PC-3 (cell line): ENCODE measurements around the gene CDK19. TPM values are rescaled to one million over a fixed set of nuclear protein-coding genes. Genes with fewer than 3 reads are reported as not detected.

Experiments
- ATAC-seq: fragments of 200-7000 bp; cut with Tn5 transposase; 2 replicates; pipeline ENCODE4 v1.9.1; 2020; ENCODE audit warnings: mild to moderate bottlenecking, moderate library complexity
- BruUV-seq: library from RNA; stranded (reverse); fragments of 400-500 nt; replicated peaks from 2 replicates; lab custom pipeline; 2021; lab: Mats Ljungman, UMichigan
- CTCF ChIA-PET: fragments of 300-600 bp; sonication (Branson Sonifier 250); formaldehyde crosslinking; loops from one replicate; lab custom pipeline; 2022; ENCODE audit warnings: antibody characterized with exemption; lab: Charles Lee
- POLR2A ChIA-PET: fragments of 300-600 bp; sonication (Branson Sonifier 250); formaldehyde crosslinking; loops from one replicate; lab custom pipeline; 2022; ENCODE audit warnings: antibody characterized with exemption; ENCODE audit not compliant: unreplicated experiment; lab: Charles Lee
- DNase-seq: peaks from one replicate; pipeline ENCODE4 v3.0.0-alpha.2; 2015
- H2AFZ ChIP-seq: fragments of 300-600 bp; sonication (generic); 2 replicates; pipeline ENCODE4 v1.6.0; 2016; ENCODE audit warnings: antibody characterized with exemption, low read length
- H3F3A ChIP-seq: fragments of 300-600 bp; sonication (generic); one replicate; pipeline ENCODE4 v1.6.0; 2017; ENCODE audit warnings: antibody characterized with exemption, low read length, control low read depth, mild to moderate bottlenecking; ENCODE audit not compliant: unreplicated experiment
- H3K27ac ChIP-seq: fragments of 300-600 bp; sonication (generic); 2 replicates; pipeline ENCODE4 v1.5.1; 2016; ENCODE audit warnings: mild to moderate bottlenecking, low read length
- H3K27me3 ChIP-seq: fragments of 300-600 bp; sonication (generic); 2 replicates; pipeline ENCODE4 v1.6.1; 2016; ENCODE audit warnings: low read length, mixed read lengths
- H3K36me3 ChIP-seq: fragments of 300-600 bp; sonication (generic); 2 replicates; pipeline ENCODE4 v1.6.1; 2016; ENCODE audit warnings: low read depth, mixed run types, low read length, mixed read lengths
- H3K4me1 ChIP-seq: fragments of 300-600 bp; sonication (generic); 2 replicates; pipeline ENCODE4 v1.5.1; 2016; ENCODE audit warnings: low read length; ENCODE audit not compliant: insufficient read depth
- H3K4me2 ChIP-seq: fragments of 300-600 bp; sonication (generic); 2 replicates; pipeline ENCODE4 v1.6.0; 2016; ENCODE audit warnings: low read length
- H3K4me3 ChIP-seq: fragments of 300-600 bp; sonication (generic); 2 replicates; pipeline ENCODE4 v1.5.1; 2016; ENCODE audit warnings: mild to moderate bottlenecking, low read length, mixed read lengths
- H3K79me2 ChIP-seq: fragments of 300-600 bp; sonication (generic); 2 replicates; pipeline ENCODE4 v1.6.1; 2017; ENCODE audit warnings: low read length, mixed read lengths
- H3K9ac ChIP-seq: fragments of 300-600 bp; sonication (generic); 2 replicates; pipeline ENCODE4 v1.6.0; 2016; ENCODE audit warnings: mild to moderate bottlenecking, low read length
- H3K9me2 ChIP-seq: fragments of 300-600 bp; sonication (generic); replicated peaks from 2 replicates; pipeline ENCODE4 v1.6.1; 2016; ENCODE audit warnings: mixed run types, low read length, mixed read lengths
- H3K9me3 ChIP-seq: fragments of 300-600 bp; sonication (generic); 2 replicates; pipeline ENCODE4 v1.6.1; 2016; ENCODE audit warnings: low read length, mixed read lengths
- H4K20me1 ChIP-seq: fragments of 300-600 bp; sonication (generic); 2 replicates; pipeline ENCODE4 v1.6.1; 2016; ENCODE audit warnings: low read length, mixed read lengths
- CTCF ChIP-seq: fragments of 300-600 bp; sonication (generic); conservative IDR thresholded peaks from 2 replicates; pipeline ENCODE4 v1.5.1; 2017; ENCODE audit warnings: antibody characterized with exemption, low read depth, mild to moderate bottlenecking, low read length
- EZH2 ChIP-seq: fragments of 300-600 bp; sonication (generic); IDR thresholded peaks from one replicate; pipeline ENCODE4 v1.6.1; 2017; ENCODE audit warnings: antibody characterized with exemption, mild to moderate bottlenecking, low read length; ENCODE audit not compliant: unreplicated experiment
- EZH2phosphoT487 ChIP-seq: fragments of 300-600 bp; sonication (generic); IDR thresholded peaks from 2 replicates; pipeline ENCODE4 v1.6.1; 2018; ENCODE audit warnings: mild to moderate bottlenecking, antibody characterized with exemption, low read length, borderline replicate concordance
- intact Hi-C: fragments of 100-400 bp; cut with micrococcal nuclease; formaldehyde crosslinking; loops from 2 replicates; pipeline ENCODE4 v1.9.0; 2023
- total RNA-seq: library from RNA; depleted of rRNA; stranded (reverse); fragments of >200 nt; gene quantifications from 2 replicates; pipeline ENCODE4 v1.2.3, GENCODE V29; 2014

The CDK19 gene
- total RNA-seq, 1 experiment from 2014 or later = 4.2 TPM

- H3K9me2 ChIP-seq = no peaks in the 10 kb centered on the region
- ChIA-PET POLR2A (interaction anchor here (0.6 kb wide), 1 partner anchor 84 kb away, joined by 3 read pairs; no protein-coding TSS in a partner anchor), CTCF (interaction anchor here (0.6 to 1.2 kb wide), 7 partner anchors 36 to 256 kb away, joined by 3 to 9 read pairs (median 3); partner anchors contain the start of gene AMD1)
- no peak for TF ChIP-seq EZH2phosphoT487
- TF ChIP-seq EZH2 = no peak
- peak; percentile 67 for TF ChIP-seq CTCF
- no peaks in the 10 kb centered on the region for H3K9me3 ChIP-seq
- no TSS peak for BruUV-seq
- peak overlapping the region; percentile 58 for H3K27ac ChIP-seq
- H4K20me1 ChIP-seq = no peaks in the 10 kb centered on the region
- H3K36me3 ChIP-seq = no peaks in the 10 kb centered on the region; the same call in 1 of the 2 replicates
- no peaks in the 10 kb centered on the region for H3K27me3 ChIP-seq
- no peaks in the 10 kb centered on the region for H3K79me2 ChIP-seq
- intact Hi-C loops = loop anchor here (1.0 to 5.0 kb wide), 4 partner anchors 64 to 379 kb away; partner anchors contain the start of gene AMD1
- H3K4me1 ChIP-seq = peaks cover 22% of the 10 kb centered on the region
- H3K4me2 ChIP-seq = peak overlapping the region; percentile 39
- DNase-seq (peak; percentile 57), ATAC-seq (peak; percentile 89)
- no peak overlapping the region for H2AFZ ChIP-seq
- H3F3A ChIP-seq = no peaks in the 10 kb centered on the region
- H3K9ac ChIP-seq = 0 out of 2 replicates have a peak overlapping the region, but pooled peaks have one; percentile 17
- no peak overlapping the region for H3K4me3 ChIP-seq
These were observed 196.5 kb downstream of the CDK19 start for GRCh38 chr6:110618591-110619267.

GRCh38 chr6:110617057-110617456 lies 198.2 kb downstream of the CDK19 start:
- intact Hi-C loops = loop anchor here (5.0 kb wide), 2 partner anchors 65 to 380 kb away; no protein-coding TSS in a partner anchor
- no TSS peak for BruUV-seq

More at GRCh38 chr6:110617057-110617456, 198.2 kb downstream of the CDK19 start:
- no peaks in the 10 kb centered on the region for H3K9me3 ChIP-seq
- H3K4me3 ChIP-seq = no peak overlapping the region
- H3K4me2 ChIP-seq = no peak overlapping the region
- TF ChIP-seq EZH2 (no peak), CTCF (no peak), EZH2phosphoT487 (no peak)
- no peaks in the 10 kb centered on the region for H3K9me2 ChIP-seq
- no peaks in the 10 kb centered on the region for H4K20me1 ChIP-seq
- ChIA-PET CTCF (interaction anchor here (0.5 kb wide), 1 partner anchor 69 kb away, joined by 3 read pairs; no protein-coding TSS in a partner anchor), POLR2A (no interaction called here)
- no peaks in the 10 kb centered on the region; the same call in 1 of the 2 replicates for H3K36me3 ChIP-seq
- no peak overlapping the region for H3K9ac ChIP-seq
- no peaks in the 10 kb centered on the region for H3K27me3 ChIP-seq
- H3K27ac ChIP-seq = no peak overlapping the region
- H3F3A ChIP-seq = no peaks in the 10 kb centered on the region
- no peak overlapping the region for H2AFZ ChIP-seq
- H3K79me2 ChIP-seq = no peaks in the 10 kb centered on the region
- DNase-seq (no peak), ATAC-seq (no peak)
- peaks cover 13% of the 10 kb centered on the region for H3K4me1 ChIP-seq
